Left ventricle myocardium inferior (tissue), 1 donor: ENCODE results near the gene CFAP74. TPM values are rescaled to one million over a fixed set of nuclear protein-coding genes. Genes with fewer than 3 reads are reported as not detected.

Experiments
- DNase-seq: peaks from one replicate; pipeline ENCODE4 v3.0.0-alpha.2; 2020
- H3K27ac ChIP-seq: fragments of 200-600 bp; replicated peaks from 2 replicates; pipeline ENCODE4 v1.8.0; 2021
- H3K27me3 ChIP-seq: fragments of 200-600 bp; 2 replicates; pipeline ENCODE4 v1.8.0; 2021; ENCODE audit warnings: low read depth
- H3K36me3 ChIP-seq: fragments of 200-600 bp; 2 replicates; pipeline ENCODE4 v1.8.0; 2021
- H3K4me1 ChIP-seq: fragments of 200-600 bp; 2 replicates; pipeline ENCODE4 v1.8.0; 2021
- H3K4me3 ChIP-seq: fragments of 200-600 bp; 2 replicates; pipeline ENCODE4 v1.8.0; 2021; ENCODE audit warnings: mild to moderate bottlenecking, moderate library complexity
- H3K9me3 ChIP-seq: fragments of 200-600 bp; replicated peaks from 2 replicates; pipeline ENCODE4 v1.8.0; 2021
- CTCF ChIP-seq: fragments of 200-600 bp; IDR thresholded peaks from 2 replicates; pipeline ENCODE4 v1.8.0; 2021; ENCODE audit warnings: antibody characterized with exemption, mild to moderate bottlenecking, borderline replicate concordance
- intact Hi-C: fragments of 100-400 bp; cut with micrococcal nuclease; formaldehyde crosslinking; loops from one replicate; pipeline ENCODE4 v1.11.0; 2022
- total RNA-seq: library from RNA; stranded (reverse); fragmentation: NEBNext Ultra II Directional; extraction: Animal tissue kit (Norgen Biotek cat#: 25700); gene quantifications from one replicate; pipeline ENCODE4 v1.2.1, GENCODE V29; 2021
- donor health status: DM: no; HTN: yes; CAD: no; lungs with severe emphysema.

The CFAP74 gene
- total RNA-seq, 1 donor from 2014 or later = not detected

GRCh38 chr1:1950940-1951339 is 52.6 kb downstream of the CFAP74 start:
- H3K27me3 ChIP-seq = peaks cover 25% of the 10 kb centered on the region
- DNase-seq = no peak
- H3K4me1 ChIP-seq = peaks cover 9% of the 10 kb centered on the region
- H3K36me3 ChIP-seq = no peaks in the 10 kb centered on the region
- H3K27ac ChIP-seq = no peak overlapping the region
- H3K4me3 ChIP-seq = no peak overlapping the region
- H3K9me3 ChIP-seq = no peaks in the 10 kb centered on the region
- TF ChIP-seq CTCF = no peak
- intact Hi-C loops = loop anchor here (10.0 kb wide), 1 partner anchor 94 kb away; no protein-coding TSS in a partner anchor

DNA sequence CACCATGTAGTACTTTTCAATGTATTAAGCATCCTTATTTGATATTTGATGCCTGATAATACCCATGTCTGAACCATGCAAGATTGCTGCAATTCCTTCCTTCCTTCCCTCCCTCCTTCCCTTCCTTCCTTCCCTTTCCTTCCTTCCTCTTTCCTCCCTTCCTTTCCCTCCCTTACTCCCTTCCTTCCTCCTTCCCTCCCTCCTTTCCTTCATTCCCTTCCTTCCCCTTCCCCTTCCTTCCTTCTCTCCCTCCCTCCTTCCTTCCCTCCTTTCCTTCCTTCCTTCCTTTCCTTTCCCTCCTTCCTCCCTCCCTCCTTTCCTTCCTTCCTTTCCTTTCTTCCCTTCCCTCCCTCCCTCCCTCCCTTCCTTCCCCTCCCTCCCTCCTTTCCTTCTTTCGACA is 54.8 kb downstream of the CFAP74 start:
- no peak for TF ChIP-seq CTCF
- intact Hi-C loops = no loop called here
- peaks cover 15% of the 10 kb centered on the region for H3K4me1 ChIP-seq

DNA sequence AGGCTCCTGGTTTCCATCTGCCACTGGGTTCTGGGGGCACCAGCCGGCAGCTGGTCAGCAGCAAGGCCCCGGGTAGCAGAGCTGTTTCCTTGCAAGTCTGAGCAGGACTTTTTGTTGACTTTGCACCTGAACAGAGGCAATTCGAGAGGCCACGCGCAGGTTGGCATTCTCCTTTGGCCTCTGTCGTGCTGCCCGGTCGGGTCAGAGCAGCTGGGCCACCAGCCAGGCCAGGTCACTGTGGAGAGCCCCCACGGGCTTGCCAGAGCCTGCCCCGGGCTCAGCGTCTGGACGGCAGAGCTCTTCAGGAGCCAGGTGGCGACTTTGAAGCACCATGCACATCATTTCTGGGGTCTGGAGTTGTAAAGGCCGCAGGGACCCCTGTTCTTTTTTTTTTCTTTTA is 56.1 kb downstream of the CFAP74 start:
- TF ChIP-seq CTCF = no peak
- Histone ChIP-seq H3K36me3 (no peaks in the 10 kb centered on the region), H3K4me1 (peaks cover 15% of the 10 kb centered on the region), H3K9me3 (no peaks in the 10 kb centered on the region), H3K27me3 (peaks cover 34% of the 10 kb centered on the region), H3K27ac (no peak overlapping the region), H3K4me3 (no peak overlapping the region)
- no peak for DNase-seq
- intact Hi-C loops = no loop called here

More for the DNA sequence above, 54.8 kb downstream of the CFAP74 start:
- DNase-seq = no peak
- Histone ChIP-seq H3K27ac (no peak overlapping the region), H3K4me3 (no peak overlapping the region), H3K27me3 (peaks cover 22% of the 10 kb centered on the region), H3K9me3 (no peaks in the 10 kb centered on the region), H3K36me3 (no peaks in the 10 kb centered on the region)

GRCh38 chr1:1946540-1946939 is 57.0 kb downstream of the CFAP74 start:
- no peaks in the 10 kb centered on the region for H3K9me3 ChIP-seq
- H3K4me1 ChIP-seq = peaks cover 15% of the 10 kb centered on the region
- H3K36me3 ChIP-seq = no peaks in the 10 kb centered on the region
- DNase-seq = peak; percentile 62
- no peak for TF ChIP-seq CTCF
- no peak overlapping the region for H3K27ac ChIP-seq
- intact Hi-C loops = no loop called here
- no peak overlapping the region for H3K4me3 ChIP-seq
- H3K27me3 ChIP-seq = peaks cover 44% of the 10 kb centered on the region

DNA sequence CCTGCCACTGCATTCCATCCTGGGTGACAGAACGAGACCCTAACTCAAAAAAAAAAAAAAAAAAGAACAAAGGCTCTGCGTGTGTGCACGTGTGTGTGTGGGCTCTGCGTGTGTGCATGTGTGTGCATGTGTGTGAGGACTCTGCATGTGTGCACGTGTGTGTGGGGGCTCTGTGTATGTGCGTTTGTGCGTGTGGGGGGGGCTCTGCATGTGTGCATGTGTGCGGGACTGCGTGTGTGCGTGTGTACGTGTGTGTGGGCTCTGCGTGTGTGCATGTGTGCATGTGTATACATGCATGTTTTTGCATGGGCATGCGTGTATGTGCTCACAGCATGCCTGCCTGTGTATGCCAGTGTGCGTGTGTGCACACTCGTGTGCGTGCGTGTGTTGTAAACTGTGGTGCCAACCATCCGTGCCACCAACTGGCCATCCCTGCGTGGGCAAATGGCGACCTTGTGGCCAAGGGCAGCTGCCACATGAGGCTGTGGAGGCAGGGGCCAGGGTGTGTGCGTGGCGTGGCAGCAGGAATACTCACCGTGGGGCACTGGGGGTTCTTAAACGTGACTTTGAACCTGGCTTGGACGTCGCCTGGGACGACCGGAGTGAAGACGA is 57.7 kb downstream of the CFAP74 start:
- Histone ChIP-seq H3K9me3 (no peaks in the 10 kb centered on the region), H3K27ac (no peak overlapping the region), H3K36me3 (no peaks in the 10 kb centered on the region), H3K4me1 (peaks cover 15% of the 10 kb centered on the region), H3K27me3 (peaks cover 50% of the 10 kb centered on the region), H3K4me3 (no peak overlapping the region)
- no peak for DNase-seq
- no peak for TF ChIP-seq CTCF
- intact Hi-C loops = no loop called here
